Measurements from ENCODE around the gene TMTC3.
"Not testable (repeated sequence)": the region's sequence is repeated elsewhere in the genome, so short reads cannot be mapped to it uniquely, and the experiment has no call there.

TMTC3 gene

GRCh38 chr12:88141774-88142609 lies at the start of gene TMTC3, which contains the start of gene CEP290:
Gene TMTC3, plus strand, starts transcription at chr12:88142307. Its CDS starts 6,009 bp downstream, at chr12:88148316.
Gene CEP290, minus strand, starts transcription at chr12:88142088. Its CDS starts 781 bp downstream, at chr12:88141307.
- DNase-seq = peak; percentile 79 to 81

GRCh38 chr12:88092771-88093170 lies 49.3 kb upstream of the TMTC3 start:
- no peak for DNase-seq

- no peak for DNase-seq
Measured at GRCh38 chr12:88093573-88093972, 48.5 kb upstream of the TMTC3 start.

- DNase-seq = no peak
Measured at GRCh38 chr12:88108021-88108420, 34.1 kb upstream of the TMTC3 start.

- DNase-seq = no peak
Measured at GRCh38 chr12:88111074-88111652, 30.9 kb upstream of the TMTC3 start.

- DNase-seq = no peak
Measured at GRCh38 chr12:88113871-88114270, 28.2 kb upstream of the TMTC3 start.

- no peak for DNase-seq
Measured at GRCh38 chr12:88122666-88123065, 19.4 kb upstream of the TMTC3 start.

GRCh38 chr12:88127099-88127498 lies 15.0 kb upstream of the TMTC3 start:
- no peak for DNase-seq

- DNase-seq = no peak
Measured at GRCh38 chr12:88127855-88128254, 14.3 kb upstream of the TMTC3 start.

- no peak for DNase-seq
Measured at GRCh38 chr12:88132392-88132791, 9.7 kb upstream of the TMTC3 start.

GRCh38 chr12:88133181-88133580 lies 8.9 kb upstream of the TMTC3 start:
- not testable (repeated sequence) for DNase-seq

- DNase-seq = not testable (repeated sequence)
Measured at GRCh38 chr12:88139711-88140110, 2.4 kb upstream of the TMTC3 start.

GRCh38 chr12:88141425-88141773 lies 708 bp upstream of the TMTC3 start:
- DNase-seq = no peak

- DNase-seq = peak in 1 of 2 donors; percentile 9
Measured at GRCh38 chr12:88142610-88142991, 494 bp downstream of the TMTC3 start.

GRCh38 chr12:88144037-88144436 lies 1.9 kb downstream of the TMTC3 start:
- DNase-seq = no peak

GRCh38 chr12:88144546-88145468 lies 2.7 kb downstream of the TMTC3 start:
- no peak for DNase-seq

GRCh38 chr12:88145567-88146505 lies 3.7 kb downstream of the TMTC3 start:
- DNase-seq = no peak

GRCh38 chr12:88150063-88150462 lies 8.0 kb downstream of the TMTC3 start:
- no peak for DNase-seq

GRCh38 chr12:88153959-88154358 lies 11.9 kb downstream of the TMTC3 start:
- DNase-seq = no peak

- DNase-seq = no peak
Measured at GRCh38 chr12:88156075-88156654, 14.1 kb downstream of the TMTC3 start.

GRCh38 chr12:88163371-88163770 lies 21.3 kb downstream of the TMTC3 start:
- no peak for DNase-seq

- DNase-seq = no peak
Measured at GRCh38 chr12:88166179-88166578, 24.1 kb downstream of the TMTC3 start.

Measured in stimulated activated CD4-positive, alpha-beta T cell treated with anti-CD3 and anti-CD28 coated beads, Interleukin-2, amount 100 ng/mL, for 48 hours (primary cell).